GM23248 (cell line): ENCODE results near the gene MYMK.

ENCODE experiments used
- EZH2 ChIP-seq: fragments of 200-600 bp; sonication (generic); IDR thresholded peaks from 2 replicates; pipeline ENCODE4 v1.6.1; 2018; ENCODE audit warnings: antibody characterized with exemption, mild to moderate bottlenecking; ENCODE audit not compliant: insufficient read depth, poor library complexity, severe bottlenecking
- EZH2phosphoT487 ChIP-seq: fragments of 200-600 bp; sonication (generic); IDR thresholded peaks from 2 replicates; pipeline ENCODE4 v1.6.1; 2018; ENCODE audit warnings: antibody characterized with exemption, moderate library complexity, mild to moderate bottlenecking, low read depth; ENCODE audit not compliant: insufficient read depth

DNA sequence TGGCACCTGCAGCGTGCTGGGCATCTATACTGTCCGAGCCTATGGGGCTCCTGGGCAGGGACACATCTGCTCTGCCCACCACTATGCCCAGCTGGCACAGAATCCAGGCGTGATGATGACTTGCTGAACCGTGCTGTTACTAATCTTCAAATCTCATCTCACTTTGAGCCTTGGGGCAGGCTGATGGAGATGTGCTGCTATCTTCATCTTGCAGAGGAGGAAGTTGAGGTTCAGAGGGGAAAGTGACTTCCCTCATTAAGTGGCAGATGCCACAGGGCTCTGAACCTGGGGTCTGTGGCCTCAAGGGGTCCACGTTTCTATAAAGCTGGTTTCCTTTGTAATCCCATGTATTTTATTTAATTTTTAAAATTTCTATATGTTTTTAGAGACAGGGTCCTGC, 50.5 kb downstream of the MYMK start:
- no peak for TF ChIP-seq EZH2phosphoT487
- no peak for TF ChIP-seq EZH2
